ENCODE measurements around the gene EBLN2. TPM values are rescaled to one million over a fixed set of nuclear protein-coding genes. Genes with fewer than 3 reads are reported as not detected.

The EBLN2 gene
- polyA plus RNA-seq, 1 of the 3 experiments (the other 2 are of a cell fraction): 1.4 TPM

- H3K4me1 ChIP-seq (ENCODE audit: control insufficient read depth in 1 of 2, insufficient read depth in 2 of 2, low read depth in 1 of 2, low read length in 1 of 2): no peaks in the 10 kb centered on the region; a peak in 1 of 4 replicates
- H3K79me2 ChIP-seq (ENCODE audit: insufficient read depth): no peaks in the 10 kb centered on the region
- H3K36me3 ChIP-seq (replicated peaks in 1 of 2; ENCODE audit: control insufficient read depth in 1 of 2, insufficient read depth in 2 of 2, low read length in 1 of 2): no peaks in the 10 kb centered on the region
- H3K27me3 ChIP-seq (ENCODE audit: insufficient read depth): no peaks in the 10 kb centered on the region
- 86% methylated on average over 8 of the region's 8 CpGs for WGBS (ENCODE audit: low lambda C conversion rate)
- DNase-seq: no peak
- no peak overlapping the region for H3K4me3 ChIP-seq (ENCODE audit: low read depth in 2 of 2, low read length in 1 of 2)
- CTCF ChIA-PET: interaction anchor here (1.0 to 1.8 kb wide), 2 partner anchors 11 to 19 kb away, joined by 3 to 7 read pairs; no protein-coding TSS in a partner anchor
- H2AFZ ChIP-seq (ENCODE audit: low read depth): no peak overlapping the region
- H3K9me3 ChIP-seq: no peaks in the 10 kb centered on the region
- H3K4me2 ChIP-seq: no peak overlapping the region
- no peak overlapping the region for H3K9ac ChIP-seq
- H3K27ac ChIP-seq (ENCODE audit: low read depth in 2 of 2, low read length in 1 of 2): no peak overlapping the region
- TF ChIP-seq EP300 (IDR thresholded peaks at IDR 0.05; ENCODE audit: borderline replicate concordance in 1 of 2, low read depth in 1 of 2, low read length in 1 of 2) (no peak), IRF3 (IDR thresholded peaks at IDR 0.05; ENCODE audit: low read depth, low read length) (no peak)
- no peaks in the 10 kb centered on the region for H4K20me1 ChIP-seq (ENCODE audit: insufficient read depth)
- H3K9me2 ChIP-seq: no peaks in the 10 kb centered on the region
- POLR2A ChIA-PET: no interaction called here
- H3F3A ChIP-seq (replicated peaks; ENCODE audit: insufficient read depth): peaks cover 8% of the 10 kb centered on the region
Observed at GRCh38 chr3:73074781-73075180, 13.3 kb downstream of the EBLN2 start.

DNA sequence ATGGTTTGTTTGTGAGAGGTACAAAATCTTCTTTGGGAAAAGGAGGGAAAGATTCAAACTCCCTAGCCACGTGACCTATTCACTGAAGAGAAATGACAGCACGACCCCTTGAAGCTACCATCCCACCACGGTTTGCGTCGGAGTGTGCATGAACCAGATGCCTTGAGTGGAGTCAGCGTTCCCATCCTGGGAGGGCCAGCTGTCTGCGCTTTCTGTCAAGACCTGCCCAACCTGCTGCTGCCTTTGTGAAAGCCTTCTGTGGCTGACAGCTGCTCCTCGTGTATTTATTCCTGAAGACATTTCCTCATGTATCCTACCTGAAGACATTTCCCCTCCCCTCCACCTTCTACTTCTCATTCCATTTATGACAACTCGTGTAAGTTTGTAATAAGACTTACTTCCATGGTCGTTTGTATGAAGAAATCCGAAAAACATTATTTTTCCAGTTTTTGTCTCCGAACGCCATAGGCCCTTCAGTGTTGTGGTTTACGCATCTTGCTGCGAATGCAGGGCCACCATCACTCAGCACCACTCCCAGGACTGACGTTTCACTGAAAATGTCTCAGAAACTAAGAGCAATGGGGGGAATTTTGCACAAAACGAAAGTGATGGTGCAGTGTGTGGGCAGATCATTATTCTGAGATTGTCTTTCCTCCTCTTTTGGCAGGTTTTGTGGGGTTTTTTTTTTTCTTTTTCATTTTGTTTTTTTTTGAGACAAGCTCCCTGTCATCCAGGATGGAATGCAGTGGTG is 18.9 kb downstream of the EBLN2 start:
- H3K79me2 ChIP-seq (ENCODE audit: insufficient read depth): no peaks in the 10 kb centered on the region
- CTCF ChIA-PET: interaction anchor here (1.1 to 1.4 kb wide), 2 partner anchors 229 to 1205 kb away, joined by 5 read pairs; no protein-coding TSS in a partner anchor
- no peaks in the 10 kb centered on the region for H3K36me3 ChIP-seq (replicated peaks in 1 of 2; ENCODE audit: control insufficient read depth in 1 of 2, insufficient read depth in 2 of 2, low read length in 1 of 2)
- no peak overlapping the region for H3K4me2 ChIP-seq
- no peak overlapping the region for H2AFZ ChIP-seq (ENCODE audit: low read depth)
- H4K20me1 ChIP-seq (ENCODE audit: insufficient read depth): no peaks in the 10 kb centered on the region
- H3K4me3 ChIP-seq (ENCODE audit: low read depth in 2 of 2, low read length in 1 of 2): no peak overlapping the region
- POLR2A ChIA-PET: no interaction called here
- H3K9ac ChIP-seq: no peak overlapping the region
- TF ChIP-seq GATA2 (CRISPR knock-in tag; IDR thresholded peaks at IDR 0.05) (no peak), RXRA (IDR thresholded peaks at IDR 0.05; ENCODE audit: borderline replicate concordance, low read depth) (no peak), MXI1 (IDR thresholded peaks at IDR 0.05; ENCODE audit: low read depth, low read length) (no peak), RAD21 (IDR thresholded peaks at IDR 0.05; ENCODE audit: low read length) (no peak), FOXM1 (IDR thresholded peaks at IDR 0.05; ENCODE audit: low read depth) (no peak), TEAD4 (IDR thresholded peaks at IDR 0.05; ENCODE audit: borderline replicate concordance, insufficient read depth) (no peak), EZH2phosphoT487 (IDR thresholded peaks at IDR 0.05; ENCODE audit: borderline replicate concordance, low read depth) (no peak), RFX5 (IDR thresholded peaks at IDR 0.05; ENCODE audit: low read length) (no peak), NRF1 (IDR thresholded peaks at IDR 0.05; ENCODE audit: low read depth, low read length) (no peak), IRF3 (IDR thresholded peaks at IDR 0.05; ENCODE audit: low read depth, low read length) (no peak), CTCF (IDR thresholded peaks at IDR 0.05) (no peak), POLR2AphosphoS5 (IDR thresholded peaks at IDR 0.05; ENCODE audit: low read depth, low read length) (no peak)
- TF ChIP-seq, protein P1, sequence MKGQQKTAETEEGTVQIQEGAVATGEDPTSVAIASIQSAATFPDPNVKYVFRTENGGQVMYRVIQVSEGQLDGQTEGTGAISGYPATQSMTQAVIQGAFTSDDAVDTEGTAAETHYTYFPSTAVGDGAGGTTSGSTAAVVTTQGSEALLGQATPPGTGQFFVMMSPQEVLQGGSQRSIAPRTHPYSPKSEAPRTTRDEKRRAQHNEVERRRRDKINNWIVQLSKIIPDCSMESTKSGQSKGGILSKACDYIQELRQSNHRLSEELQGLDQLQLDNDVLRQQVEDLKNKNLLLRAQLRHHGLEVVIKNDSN (IDR thresholded peaks at IDR 0.05; ENCODE audit: borderline replicate concordance, low read depth): no peak
- H3K4me1 ChIP-seq (ENCODE audit: control insufficient read depth in 1 of 2, insufficient read depth in 2 of 2, low read depth in 1 of 2, low read length in 1 of 2): no peaks in the 10 kb centered on the region
- H3K9me3 ChIP-seq: no peaks in the 10 kb centered on the region
- H3K27ac ChIP-seq (ENCODE audit: low read depth in 2 of 2, low read length in 1 of 2): no peak overlapping the region
- WGBS (ENCODE audit: low lambda C conversion rate): 78% methylated on average over 17 of the region's 17 CpGs
- DNase-seq: no peak
- no peaks in the 10 kb centered on the region for H3K9me2 ChIP-seq
- H3F3A ChIP-seq (replicated peaks; ENCODE audit: insufficient read depth): no peaks in the 10 kb centered on the region
- H3K27me3 ChIP-seq (ENCODE audit: insufficient read depth): no peaks in the 10 kb centered on the region
